Measurements from ENCODE around the gene CCM2.

GRCh38 chr7:45017253-45017652 is 17.3 kb downstream of the CCM2 start:
- no peak for TF ChIP-seq CTCF (IDR thresholded peaks at IDR 0.05)
- TF ChIP-seq POLR2A (IDR thresholded peaks at IDR 0.05), result no peak

Measured in ovary (tissue), 3 donors.